Loucy (cell line): Measurements from ENCODE around the gene SLC22A4.

Source experiments
- H2AFZ ChIP-seq: fragments of 200-600 bp; sonication (generic); 2 replicates; pipeline ENCODE4 v1.6.0; 2016; ENCODE audit warnings: antibody characterized with exemption, mild to moderate bottlenecking, low read length, moderate library complexity
- H3F3A ChIP-seq: fragments of 200-600 bp; 2 replicates; pipeline ENCODE4 v1.6.0; 2016; ENCODE audit warnings: antibody characterized with exemption, low read depth, mild to moderate bottlenecking
- H3K27me3 ChIP-seq: fragments of 200-600 bp; sonication (generic); 2 replicates; pipeline ENCODE4 v1.6.1; 2014; ENCODE audit warnings: low read length, mild to moderate bottlenecking; ENCODE audit not compliant: insufficient read depth, poor library complexity, severe bottlenecking
- H3K36me3 ChIP-seq: fragments of 200-600 bp; sonication (generic); 2 replicates; pipeline ENCODE4 v1.6.1; 2016; ENCODE audit warnings: low read length; ENCODE audit not compliant: insufficient read depth
- H3K4me1 ChIP-seq: fragments of 200-600 bp; sonication (generic); 2 replicates; pipeline ENCODE4 v1.5.1; 2014; ENCODE audit warnings: low read length, mild to moderate bottlenecking; ENCODE audit not compliant: insufficient read depth, poor library complexity, severe bottlenecking
- H3K4me2 ChIP-seq: fragments of 200-600 bp; sonication (generic); 2 replicates; pipeline ENCODE4 v1.6.0; 2014; ENCODE audit warnings: antibody characterized with exemption, low read length, low read depth, mild to moderate bottlenecking; ENCODE audit not compliant: poor library complexity, severe bottlenecking
- H3K4me3 ChIP-seq: fragments of 200-600 bp; sonication (generic); 2 replicates; pipeline ENCODE4 v1.5.1; 2014; ENCODE audit warnings: low read length, mild to moderate bottlenecking, mixed read lengths; ENCODE audit not compliant: poor library complexity, severe bottlenecking
- H3K79me2 ChIP-seq: fragments of 200-600 bp; sonication (generic); 2 replicates; pipeline ENCODE4 v1.6.1; 2014; ENCODE audit warnings: low read length; ENCODE audit not compliant: insufficient read depth
- H3K9ac ChIP-seq: fragments of 200-600 bp; sonication (generic); 2 replicates; pipeline ENCODE4 v1.6.0; 2014; ENCODE audit warnings: mild to moderate bottlenecking, low read depth, low read length, moderate library complexity; ENCODE audit not compliant: poor library complexity, severe bottlenecking
- H3K9me2 ChIP-seq: fragments of 200-600 bp; sonication (generic); replicated peaks from 2 replicates; pipeline ENCODE4 v1.6.1; 2016; ENCODE audit warnings: low read depth, low read length, mixed read lengths
- H3K9me3 ChIP-seq: fragments of 200-600 bp; sonication (generic); 2 replicates; pipeline ENCODE4 v1.6.1; 2014; ENCODE audit warnings: mild to moderate bottlenecking, antibody characterized with exemption, low read length, low read depth; ENCODE audit not compliant: insufficient read depth
- H4K20me1 ChIP-seq: fragments of 200-600 bp; sonication (generic); 2 replicates; pipeline ENCODE4 v1.6.0; 2014; ENCODE audit warnings: antibody characterized with exemption, low read length, mild to moderate bottlenecking; ENCODE audit not compliant: insufficient read depth, poor library complexity, severe bottlenecking
- CTCF ChIP-seq: fragments of 200-600 bp; sonication (generic); conservative IDR thresholded peaks from 2 replicates; pipeline ENCODE4 v1.5.1; 2014; ENCODE audit warnings: mild to moderate bottlenecking, antibody characterized with exemption, low read length
- EZH2phosphoT487 ChIP-seq: fragments of 200-600 bp; IDR thresholded peaks from 2 replicates; pipeline ENCODE4 v1.6.1; 2018; ENCODE audit warnings: antibody characterized with exemption, mild to moderate bottlenecking, moderate library complexity, borderline replicate concordance

SLC22A4 gene

GRCh38 chr5:132261881-132262845 lies 32.0 kb upstream of the SLC22A4 start:
- no peaks in the 10 kb centered on the region for H3F3A ChIP-seq
- no peaks in the 10 kb centered on the region for H3K9me2 ChIP-seq
- H3K79me2 ChIP-seq: no peaks in the 10 kb centered on the region
- H3K4me2 ChIP-seq: no peak overlapping the region
- no peak overlapping the region for H2AFZ ChIP-seq
- H3K27me3 ChIP-seq: no peaks in the 10 kb centered on the region
- peaks cover 17% of the 10 kb centered on the region for H3K4me1 ChIP-seq
- H3K9ac ChIP-seq: no peak overlapping the region
- no peak for TF ChIP-seq CTCF
- no peak for TF ChIP-seq EZH2phosphoT487
- H4K20me1 ChIP-seq: no peaks in the 10 kb centered on the region
- H3K9me3 ChIP-seq: no peaks in the 10 kb centered on the region
- H3K36me3 ChIP-seq: no peaks in the 10 kb centered on the region
- no peak overlapping the region for H3K4me3 ChIP-seq

- no peak for TF ChIP-seq EZH2phosphoT487
- H3K79me2 ChIP-seq: no peaks in the 10 kb centered on the region
- H3K9me2 ChIP-seq: no peaks in the 10 kb centered on the region
- H3K4me1 ChIP-seq: peaks cover 17% of the 10 kb centered on the region
- H3K4me2 ChIP-seq: no peak overlapping the region
- no peaks in the 10 kb centered on the region for H3K36me3 ChIP-seq
- no peaks in the 10 kb centered on the region for H3F3A ChIP-seq
- H3K9ac ChIP-seq: no peak overlapping the region
- H3K27me3 ChIP-seq: no peaks in the 10 kb centered on the region
- H2AFZ ChIP-seq: no peak overlapping the region
- H4K20me1 ChIP-seq: no peaks in the 10 kb centered on the region
- no peak overlapping the region for H3K4me3 ChIP-seq
- H3K9me3 ChIP-seq: no peaks in the 10 kb centered on the region
Observed at GRCh38 chr5:132262882-132263547, 31.2 kb upstream of the SLC22A4 start.

GRCh38 chr5:132263548-132264261 lies 30.5 kb upstream of the SLC22A4 start:
- Histone ChIP-seq H3K9me2 (no peaks in the 10 kb centered on the region), H3K4me3 (no peak overlapping the region), H3K9me3 (no peaks in the 10 kb centered on the region), H2AFZ (no peak overlapping the region), H3K9ac (no peak overlapping the region), H3K36me3 (no peaks in the 10 kb centered on the region), H3K79me2 (no peaks in the 10 kb centered on the region), H3K27me3 (no peaks in the 10 kb centered on the region), H3K4me1 (peaks cover 17% of the 10 kb centered on the region), H4K20me1 (no peaks in the 10 kb centered on the region), H3F3A (no peaks in the 10 kb centered on the region), H3K4me2 (no peak overlapping the region)
- no peak for TF ChIP-seq EZH2phosphoT487
- TF ChIP-seq CTCF: no peak
